Stomach (tissue), 9 donors: Measurements from ENCODE around the gene USP7. TPM values are rescaled to one million over a fixed set of nuclear protein-coding genes. Genes with fewer than 3 reads are reported as not detected.
A peak's percentile ranks its signal among the peaks of the same experiment; 100 is the strongest.

Experiments
- DNase-seq, 2 donors: peaks; one replicate each; pipeline versions ENCODE4 v3.0.0 to v3.0.0-alpha.2; 2013 to 2019
- H3K27ac ChIP-seq, 5 donors: fragments of 200-600 bp in 4 of 5; sonication (generic) in 4 of 5; one replicate each; pipeline ENCODE4 v1.5.1; 2013 to 2019; ENCODE audit warnings: mild to moderate bottlenecking in 1 of 5, moderate library complexity in 1 of 5
- H3K27me3 ChIP-seq, 3 donors: fragments of 200-600 bp; sonication (generic); one replicate each; pipeline ENCODE4 v1.5.1; 2017 to 2019; ENCODE audit warnings: mixed run types in 1 of 3
- H3K36me3 ChIP-seq, 4 donors: fragments of 200-600 bp; sonication (generic); 1 replicate in 3 of 4; 2 replicates in 1 of 4; pipeline ENCODE4 v1.5.1; 2016 to 2019
- H3K4me1 ChIP-seq, 4 donors: fragments of 200-600 bp; sonication (generic); one replicate each; pipeline ENCODE4 v1.5.1; 2016 to 2019
- H3K4me3 ChIP-seq, 4 donors: fragments of 200-600 bp; sonication (generic) in 3 of 4; one replicate each; pipeline ENCODE4 v1.5.1; 2016 to 2019; ENCODE audit warnings: mild to moderate bottlenecking in 1 of 4
- H3K9me3 ChIP-seq, 4 donors: fragments of 200-600 bp; sonication (generic); one replicate each; pipeline ENCODE4 v1.5.1; 2016 to 2019
- EP300 ChIP-seq: sonication (generic); formaldehyde crosslinking; IDR thresholded peaks from one replicate; pipeline ENCODE4 v1.6.1; 2017; ENCODE audit warnings: antibody characterized with exemption
- POLR2A ChIP-seq, 4 donors: fragments of 450-650 bp; IDR thresholded peaks; one replicate each; pipeline ENCODE4 v1.6.1; 2016; ENCODE audit warnings: antibody characterized with exemption in 4 of 4, control low read depth in 2 of 4, mild to moderate bottlenecking in 1 of 4, moderate library complexity in 1 of 4
- POLR2AphosphoS5 ChIP-seq, 3 donors: sonication (generic); formaldehyde crosslinking; IDR thresholded peaks; one replicate each; pipeline ENCODE4 v1.6.1; 2016; ENCODE audit warnings: antibody characterized with exemption in 3 of 3
- WGBS, 5 donors: extraction: QIAGEN DNeasy Blood & Tissue Kit in 3 of 5; methylation state at CpG; one replicate each; pipeline versions ENCODE4 v1.1.5 to v1.1.7; 2013 to 2018; 5-methylcytosine and 5-hydroxymethylcytosine counted together
- intact Hi-C: fragments of 100-400 bp; cut with DNase I; formaldehyde crosslinking; loops from one replicate; pipeline ENCODE4 v1.15.1; 2023; ENCODE audit warnings: low total_unique reads
- polyA plus RNA-seq, 3 donors: library from polyadenylated mRNA; stranded (reverse); fragments of 200-250 nt; gene quantifications; one replicate each; pipeline ENCODE4 v1.2.3, GENCODE V29; 2013
- total RNA-seq, 5 donors: library from RNA; depleted of rRNA; stranded (reverse); fragments of >200 nt; gene quantifications; one replicate each; pipeline versions ENCODE4 v1.1.0 to v1.2.3, GENCODE V29; 2014 to 2016
- TF ChIP-seq, protein P1 (sequence below), 7 experiments: fragments of 450-650 bp in 4 of 7; fragments of 200-600 bp in 3 of 7; sonication (generic) in 3 of 7; IDR thresholded peaks; one replicate each; pipeline ENCODE4 v1.5.1; 2016 to 2019; ENCODE audit warnings: antibody characterized with exemption in 7 of 7, control low read depth in 2 of 7, mild to moderate bottlenecking in 1 of 7
- donor health status: healthy with polysubstance abuse.
- donor health status: Bipolar disorder and iron deficiency.
- donor health status: healthy.

Gene USP7
- total and polyA plus RNA-seq, 8 donors, result 19.3 to 171 (median 58.0) TPM

DNA sequence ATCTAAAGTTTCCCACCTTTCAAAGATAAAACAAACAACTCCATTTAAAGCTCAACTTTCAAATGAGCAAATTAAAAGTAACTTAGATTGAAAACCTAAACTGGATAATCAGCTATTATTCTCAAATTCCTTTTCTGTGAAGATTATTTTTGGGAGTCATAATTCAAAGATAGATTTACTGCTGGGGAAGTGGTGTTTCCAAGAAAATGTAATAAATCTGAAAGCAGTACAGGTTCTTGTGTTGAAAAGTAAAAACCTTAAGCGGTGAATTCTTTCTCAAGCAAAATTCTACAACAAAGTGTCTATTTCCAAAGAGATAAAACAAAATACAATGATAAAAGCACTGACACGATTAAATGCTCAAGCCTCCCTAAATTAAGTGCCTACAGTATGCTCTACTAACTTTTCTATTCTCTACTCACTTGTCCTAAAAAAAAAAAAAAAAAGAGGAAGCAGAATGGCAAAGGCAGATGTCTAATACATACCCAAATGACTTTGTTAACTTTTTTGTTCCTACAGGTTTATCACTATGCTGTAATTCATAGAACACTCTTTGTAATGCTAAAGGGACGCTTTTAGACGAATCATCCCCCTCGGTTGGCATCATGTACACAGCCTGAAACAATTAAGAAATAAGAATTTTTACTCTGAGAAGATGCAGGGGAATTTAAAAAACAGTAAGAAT is 47.0 kb downstream of the USP7 start:
- H3K27ac ChIP-seq, result no peak overlapping the region
- no peak for DNase-seq
- 75 to 90% (median 86%) methylated on average over 5 of the region's 5 CpGs for WGBS, 5 donors
- peaks cover 8 to 47% (median 28%) of the 10 kb centered on the region in 4 donors for H3K4me1 ChIP-seq
- H3K27me3 ChIP-seq, result no peaks in the 10 kb centered on the region
- H3K4me3 ChIP-seq, result no peak overlapping the region
- peaks cover 55 to 100% (median 97%) of the 10 kb centered on the region in 4 donors for H3K36me3 ChIP-seq
- intact Hi-C loops, result no loop called here
- H3K9me3 ChIP-seq, result no peaks in the 10 kb centered on the region
- TF ChIP-seq, protein P1, sequence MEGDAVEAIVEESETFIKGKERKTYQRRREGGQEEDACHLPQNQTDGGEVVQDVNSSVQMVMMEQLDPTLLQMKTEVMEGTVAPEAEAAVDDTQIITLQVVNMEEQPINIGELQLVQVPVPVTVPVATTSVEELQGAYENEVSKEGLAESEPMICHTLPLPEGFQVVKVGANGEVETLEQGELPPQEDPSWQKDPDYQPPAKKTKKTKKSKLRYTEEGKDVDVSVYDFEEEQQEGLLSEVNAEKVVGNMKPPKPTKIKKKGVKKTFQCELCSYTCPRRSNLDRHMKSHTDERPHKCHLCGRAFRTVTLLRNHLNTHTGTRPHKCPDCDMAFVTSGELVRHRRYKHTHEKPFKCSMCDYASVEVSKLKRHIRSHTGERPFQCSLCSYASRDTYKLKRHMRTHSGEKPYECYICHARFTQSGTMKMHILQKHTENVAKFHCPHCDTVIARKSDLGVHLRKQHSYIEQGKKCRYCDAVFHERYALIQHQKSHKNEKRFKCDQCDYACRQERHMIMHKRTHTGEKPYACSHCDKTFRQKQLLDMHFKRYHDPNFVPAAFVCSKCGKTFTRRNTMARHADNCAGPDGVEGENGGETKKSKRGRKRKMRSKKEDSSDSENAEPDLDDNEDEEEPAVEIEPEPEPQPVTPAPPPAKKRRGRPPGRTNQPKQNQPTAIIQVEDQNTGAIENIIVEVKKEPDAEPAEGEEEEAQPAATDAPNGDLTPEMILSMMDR (IDR thresholded peaks at IDR 0.05), result no peak
- no peak for TF ChIP-seq POLR2AphosphoS5 (IDR thresholded peaks at IDR 0.05)
- no peak for TF ChIP-seq EP300
- TF ChIP-seq POLR2A (IDR thresholded peaks at IDR 0.05), result no peak

DNA sequence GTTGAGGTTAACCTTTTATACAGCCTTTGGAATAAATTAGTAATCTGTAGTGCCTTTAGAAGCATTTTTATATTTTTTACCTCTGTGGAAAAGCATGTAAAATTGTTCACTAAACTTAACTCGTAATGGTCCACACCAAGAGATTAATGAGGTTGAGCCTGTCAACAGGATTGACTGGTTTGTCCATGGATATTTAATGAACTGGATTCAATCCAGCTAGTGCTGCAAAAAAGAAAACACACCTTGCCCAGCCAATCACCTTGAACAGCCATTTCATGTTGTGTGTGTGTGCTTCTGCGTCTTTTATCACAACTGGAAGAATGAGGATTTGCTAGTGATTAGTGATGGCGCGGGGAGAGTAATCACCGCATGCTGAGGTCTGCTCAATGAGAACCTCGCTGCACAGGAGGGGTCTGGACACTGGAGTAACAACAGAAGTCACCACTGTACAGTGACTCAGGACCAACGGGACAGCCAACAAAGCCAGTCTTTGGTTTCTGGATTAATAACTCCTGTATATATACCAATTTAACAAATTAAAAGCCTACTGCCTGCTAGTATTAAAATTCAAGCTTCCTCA is 47.9 kb downstream of the USP7 start:
- Histone ChIP-seq H3K36me3 (peaks cover 51 to 100% (median 97%) of the 10 kb centered on the region in 4 donors), H3K4me1 (peaks cover 17 to 56% (median 36%) of the 10 kb centered on the region in 4 donors), H3K4me3 (no peak overlapping the region), H3K9me3 (no peaks in the 10 kb centered on the region), H3K27ac (peak overlapping the region in 1 of 5 donors; percentile 16), H3K27me3 (no peaks in the 10 kb centered on the region)
- TF ChIP-seq, protein P1 (IDR thresholded peaks at IDR 0.05), result no peak
- no peak for TF ChIP-seq EP300
- TF ChIP-seq POLR2A (IDR thresholded peaks at IDR 0.05), result no peak
- no peak for TF ChIP-seq POLR2AphosphoS5 (IDR thresholded peaks at IDR 0.05)
- 28 to 65% (median 50%) methylated on average over 7 of the region's 7 CpGs for WGBS, 5 donors
- intact Hi-C loops, result no loop called here
- DNase-seq, result peak in 1 of 2 donors; percentile 29

DNA sequence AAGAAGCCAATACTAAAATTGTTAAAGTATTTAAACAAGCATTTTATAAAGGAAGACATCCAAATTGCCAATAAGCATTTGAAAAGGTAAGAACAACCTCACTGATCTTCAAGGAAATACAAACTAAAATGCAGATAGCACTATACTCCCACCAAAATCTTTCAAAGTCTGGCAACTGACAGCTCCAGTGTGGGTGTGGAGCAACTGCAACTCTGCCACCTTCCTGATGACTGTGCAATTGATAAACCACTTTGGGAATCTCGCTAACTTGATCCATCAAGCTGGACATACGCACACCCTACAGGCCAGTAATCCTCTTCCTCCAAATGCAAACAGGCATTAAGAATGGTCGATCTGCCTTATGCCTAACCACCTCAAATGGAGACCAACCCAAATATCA is 49.6 kb downstream of the USP7 start:
- H3K27me3 ChIP-seq, result no peaks in the 10 kb centered on the region
- DNase-seq, result no peak
- no peak overlapping the region for H3K27ac ChIP-seq
- intact Hi-C loops, result no loop called here
- peaks cover 40 to 100% (median 97%) of the 10 kb centered on the region in 4 donors for H3K36me3 ChIP-seq
- TF ChIP-seq EP300 (no peak), POLR2A (IDR thresholded peaks at IDR 0.05) (no peak), POLR2AphosphoS5 (IDR thresholded peaks at IDR 0.05) (no peak)
- TF ChIP-seq, protein P1 (IDR thresholded peaks at IDR 0.05), result no peak
- peaks cover 19 to 63% (median 38%) of the 10 kb centered on the region in 4 donors for H3K4me1 ChIP-seq
- no peak overlapping the region for H3K4me3 ChIP-seq
- no peaks in the 10 kb centered on the region for H3K9me3 ChIP-seq
- WGBS, 5 donors, result 85 to 96% (median 91%) methylated on average over 3 of the region's 3 CpGs

DNA sequence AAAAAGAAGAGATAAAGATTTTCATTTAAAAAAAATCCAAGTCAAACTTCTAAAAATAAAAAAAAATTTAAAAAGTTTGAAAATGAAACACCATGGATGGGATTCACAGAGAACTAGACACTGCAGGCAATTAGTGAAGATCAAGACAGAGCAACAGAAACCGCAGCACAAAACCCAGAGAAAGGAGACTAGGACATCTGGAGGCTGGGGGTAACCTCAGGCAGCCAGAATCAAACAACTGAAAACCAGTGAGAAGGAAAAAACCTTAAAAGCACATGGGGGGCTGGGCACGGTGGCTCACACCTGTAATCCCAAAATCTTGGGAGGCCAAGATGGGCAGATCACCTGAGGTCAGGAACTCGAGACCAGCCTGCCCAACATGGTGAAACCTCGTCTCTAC is 50.9 kb downstream of the USP7 start:
- DNase-seq, result no peak
- 90 to 93% (median 91%) methylated on average over 4 of the region's 4 CpGs for WGBS, 5 donors
- TF ChIP-seq EP300 (no peak), POLR2A (IDR thresholded peaks at IDR 0.05) (no peak), POLR2AphosphoS5 (IDR thresholded peaks at IDR 0.05) (no peak)
- TF ChIP-seq, protein P1 (IDR thresholded peaks at IDR 0.05), result no peak
- Histone ChIP-seq H3K27me3 (no peaks in the 10 kb centered on the region), H3K27ac (no peak overlapping the region), H3K4me1 (peaks cover 19 to 69% (median 39%) of the 10 kb centered on the region in 4 donors), H3K9me3 (no peaks in the 10 kb centered on the region), H3K36me3 (peaks cover 34 to 100% (median 97%) of the 10 kb centered on the region in 4 donors), H3K4me3 (no peak overlapping the region)
- intact Hi-C loops, result no loop called here
